B cell (primary cell): ENCODE results near the gene IGSF22. TPM values are rescaled to one million over a fixed set of nuclear protein-coding genes. Genes with fewer than 3 reads are reported as not detected.

Experiments
- ATAC-seq: fragments of 200-7000 bp; cut with Tn5 transposase; one replicate; pipeline ENCODE4 v1.10.0; 2021; ENCODE audit warnings: low read depth, mild to moderate bottlenecking, moderate number of reproducible peaks, moderate library complexity
- CTCF ChIA-PET: fragments of 350-600 bp; sonication (Branson Sonifier 250); formaldehyde crosslinking; loops from one replicate; lab custom pipeline; 2021; ENCODE audit warnings: antibody characterized with exemption, inconsistent platforms; lab: Charles Lee
- POLR2A ChIA-PET: fragments of 350-600 bp; sonication (Branson Sonifier 250); formaldehyde crosslinking; loops from one replicate; lab custom pipeline; 2021; ENCODE audit warnings: antibody characterized with exemption; lab: Charles Lee
- DNase-seq: peaks from one replicate; pipeline ENCODE4 v3.0.0; 2013
- H2AFZ ChIP-seq: 2 replicates; pipeline ENCODE4 v1.6.1; 2012; ENCODE audit warnings: mild to moderate bottlenecking, low read depth, low read length; ENCODE audit not compliant: insufficient read depth, poor library complexity, severe bottlenecking
- H3K27ac ChIP-seq, 2 donors: 1 replicate in 1 of 2; 2 replicates in 1 of 2; pipeline ENCODE4 v1.5.1; 2012 to 2013; ENCODE audit warnings: low read length in 2 of 2, mild to moderate bottlenecking in 2 of 2, moderate library complexity in 1 of 2
- H3K27me3 ChIP-seq, 4 experiments: fragments of 200-600 bp in 1 of 4; sonication (generic) in 1 of 4; replicated peaks in 1 of 4; 1 replicate in 2 of 4; 2 replicates in 2 of 4; pipeline versions ENCODE4 v1.6.1 to v1.7.0; 2013 to 2016; ENCODE audit warnings: low read length in 3 of 4, mild to moderate bottlenecking in 2 of 4, mixed read lengths in 1 of 4, moderate library complexity in 1 of 4; ENCODE audit not compliant: insufficient read depth in 4 of 4, control insufficient read depth in 3 of 4; ENCODE audit errors: control extremely low read depth in 1 of 4
- H3K36me3 ChIP-seq, 2 experiments: replicated peaks in 1 of 2; 1 replicate in 1 of 2; 2 replicates in 1 of 2; pipeline versions ENCODE4 v1.6.1 to v1.7.1; 2013; ENCODE audit warnings: low read length in 1 of 2; ENCODE audit not compliant: insufficient read depth in 2 of 2, control insufficient read depth in 1 of 2; ENCODE audit errors: control extremely low read depth in 1 of 2, extremely low read depth in 1 of 2
- H3K4me1 ChIP-seq, 2 donors: fragments of 200-600 bp in 1 of 2; sonication (generic) in 1 of 2; 1 replicate in 1 of 2; 2 replicates in 1 of 2; pipeline versions ENCODE4 v1.5.1 to v1.6.1; 2013 to 2017; ENCODE audit warnings: low read length in 2 of 2; ENCODE audit not compliant: control insufficient read depth in 2 of 2, insufficient read depth in 2 of 2
- H3K4me2 ChIP-seq: replicated peaks from 2 replicates; pipeline ENCODE3; 2012; ENCODE audit warnings: mild to moderate bottlenecking, low read depth, low read length; ENCODE audit not compliant: poor library complexity, severe bottlenecking
- H3K4me3 ChIP-seq, 5 experiments: fragments of 200-600 bp in 1 of 5; sonication (generic) in 1 of 5; 1 replicate in 3 of 5; 2 replicates in 2 of 5; pipeline versions ENCODE4 v1.5.1 to v1.7.0; 2011 to 2016; ENCODE audit warnings: low read length in 4 of 5, mild to moderate bottlenecking in 4 of 5, low read depth in 2 of 5, control low read depth in 1 of 5, moderate library complexity in 1 of 5; ENCODE audit not compliant: insufficient read depth in 1 of 5; ENCODE audit errors: control extremely low read depth in 1 of 5, extremely low read depth in 1 of 5
- H3K79me2 ChIP-seq: fragments of 200-600 bp; sonication (generic); one replicate; pipeline ENCODE4 v1.6.0; 2016; ENCODE audit warnings: low read length; ENCODE audit not compliant: control insufficient read depth, insufficient read depth
- H3K9ac ChIP-seq: fragments of 200-600 bp; sonication (generic); 2 replicates; pipeline ENCODE4 v1.6.1; 2017; ENCODE audit warnings: mild to moderate bottlenecking, low read length, moderate library complexity
- H3K9me3 ChIP-seq, 3 donors: one replicate each; pipeline versions ENCODE4 v1.6.1 to v1.7.1; 2013; ENCODE audit warnings: low read length in 2 of 3; ENCODE audit not compliant: control insufficient read depth in 2 of 3, insufficient read depth in 1 of 3; ENCODE audit errors: control extremely low read depth in 1 of 3
- H4K20me1 ChIP-seq: 2 replicates; pipeline ENCODE4 v1.6.0; 2012; ENCODE audit warnings: mild to moderate bottlenecking, low read length; ENCODE audit not compliant: insufficient read depth, control insufficient read depth, poor library complexity, severe bottlenecking
- H3K27ac Mint-ChIP-seq: one replicate; pipeline ENCODE4 v1.8.0; 2021; ENCODE audit warnings: mixed read lengths
- H3K27me3 Mint-ChIP-seq: one replicate; pipeline ENCODE4 v1.8.0; 2021; ENCODE audit warnings: mixed read lengths
- H3K4me1 Mint-ChIP-seq: one replicate; pipeline ENCODE4 v1.8.0; 2021; ENCODE audit warnings: mixed read lengths
- H3K4me3 Mint-ChIP-seq: one replicate; pipeline ENCODE4 v1.8.0; 2021; ENCODE audit warnings: mixed read lengths
- H3K9me3 Mint-ChIP-seq: one replicate; pipeline ENCODE4 v1.8.0; 2022; ENCODE audit warnings: mixed read lengths; ENCODE audit not compliant: insufficient read depth
- EZH2 ChIP-seq: IDR thresholded peaks from 2 replicates; pipeline ENCODE4 v1.6.1; 2012; ENCODE audit warnings: borderline replicate concordance, low read depth, mild to moderate bottlenecking, moderate library complexity, low read length; ENCODE audit not compliant: insufficient read depth, poor library complexity, severe bottlenecking
- WGBS: methylation state at CpG from one replicate; pipeline ENCODE4 v1.1.5; 2013; ENCODE audit warnings: missing lambda C conversion rate; ENCODE audit not compliant: insufficient coverage; 5-methylcytosine and 5-hydroxymethylcytosine counted together
- intact Hi-C: fragments of 100-400 bp; cut with micrococcal nuclease; formaldehyde crosslinking; loops from one replicate; pipeline ENCODE4 v1.10.0; 2022
- polyA plus RNA-seq: library from polyadenylated mRNA; depleted of rRNA; stranded (reverse); fragments of >200 nt; gene quantifications from 2 replicates; pipeline ENCODE4 v1.2.3, GENCODE V29; 2012
- total RNA-seq, 2 donors: library from RNA; stranded (reverse); fragments of 120-200 nt in 1 of 2; gene quantifications; 1 replicate in 1 of 2; 2 replicates in 1 of 2; pipeline versions ENCODE4 v1.2.3 to v1.2.4, GENCODE V29; 2013 to 2022
- TF ChIP-seq, protein P1 (sequence below): fragments of 200-600 bp; IDR thresholded peaks from one replicate; pipeline ENCODE4 v1.8.0; 2022; ENCODE audit warnings: antibody characterized with exemption, mild to moderate bottlenecking

IGSF22 gene
- total and polyA plus RNA-seq, 2 donors (not counting 1 experiment from before 2014, with no cell fraction given), result 0.91 to 2.6 TPM

DNA sequence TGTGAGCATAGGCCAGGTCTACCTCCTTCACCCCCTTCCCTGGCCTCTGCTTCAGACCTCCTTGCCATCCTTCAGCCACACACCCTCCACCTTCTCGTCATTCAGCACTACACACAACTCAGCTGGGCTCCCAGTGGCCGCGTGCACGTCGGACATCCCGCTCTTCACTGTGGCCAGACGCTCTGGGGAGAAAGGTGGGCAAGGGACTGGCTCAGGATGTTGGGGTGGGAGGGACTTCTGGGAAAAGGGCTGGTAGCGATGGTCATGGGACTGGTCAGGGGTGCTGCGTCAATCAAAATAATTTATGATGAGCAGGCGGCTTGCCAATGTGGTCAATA is 11.6 kb downstream of the IGSF22 start:
- H3K4me2 ChIP-seq, result no peak overlapping the region
- H3K27me3 ChIP-seq, result peaks cover 0 to 6% (median 0%) of the 10 kb centered on the region in 4 experiments
- H2AFZ ChIP-seq, result no peak overlapping the region
- TF ChIP-seq EZH2, result no peak
- TF ChIP-seq, protein P1, sequence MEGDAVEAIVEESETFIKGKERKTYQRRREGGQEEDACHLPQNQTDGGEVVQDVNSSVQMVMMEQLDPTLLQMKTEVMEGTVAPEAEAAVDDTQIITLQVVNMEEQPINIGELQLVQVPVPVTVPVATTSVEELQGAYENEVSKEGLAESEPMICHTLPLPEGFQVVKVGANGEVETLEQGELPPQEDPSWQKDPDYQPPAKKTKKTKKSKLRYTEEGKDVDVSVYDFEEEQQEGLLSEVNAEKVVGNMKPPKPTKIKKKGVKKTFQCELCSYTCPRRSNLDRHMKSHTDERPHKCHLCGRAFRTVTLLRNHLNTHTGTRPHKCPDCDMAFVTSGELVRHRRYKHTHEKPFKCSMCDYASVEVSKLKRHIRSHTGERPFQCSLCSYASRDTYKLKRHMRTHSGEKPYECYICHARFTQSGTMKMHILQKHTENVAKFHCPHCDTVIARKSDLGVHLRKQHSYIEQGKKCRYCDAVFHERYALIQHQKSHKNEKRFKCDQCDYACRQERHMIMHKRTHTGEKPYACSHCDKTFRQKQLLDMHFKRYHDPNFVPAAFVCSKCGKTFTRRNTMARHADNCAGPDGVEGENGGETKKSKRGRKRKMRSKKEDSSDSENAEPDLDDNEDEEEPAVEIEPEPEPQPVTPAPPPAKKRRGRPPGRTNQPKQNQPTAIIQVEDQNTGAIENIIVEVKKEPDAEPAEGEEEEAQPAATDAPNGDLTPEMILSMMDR, result no peak
- H3K27ac ChIP-seq, result no peak overlapping the region
- no peaks in the 10 kb centered on the region for H3K4me1 ChIP-seq
- Mint-ChIP-seq H3K27me3 (peaks cover 20% of the 10 kb centered on the region), H3K4me1 (no peaks in the 10 kb centered on the region), H3K9me3 (no peaks in the 10 kb centered on the region), H3K27ac (no peak overlapping the region), H3K4me3 (no peak overlapping the region)
- no peaks in the 10 kb centered on the region for H3K9me3 ChIP-seq
- H3K9ac ChIP-seq, result no peak overlapping the region
- CTCF ChIA-PET, result no interaction called here
- 83% methylated on average over 3 of the region's 10 CpGs for WGBS
- POLR2A ChIA-PET, result no interaction called here
- no peak overlapping the region for H3K4me3 ChIP-seq
- H3K79me2 ChIP-seq, result no peaks in the 10 kb centered on the region
- intact Hi-C loops, result no loop called here
- no peaks in the 10 kb centered on the region for H3K36me3 ChIP-seq
- ATAC-seq (no peak), DNase-seq (no peak)
- no peaks in the 10 kb centered on the region for H4K20me1 ChIP-seq

DNA sequence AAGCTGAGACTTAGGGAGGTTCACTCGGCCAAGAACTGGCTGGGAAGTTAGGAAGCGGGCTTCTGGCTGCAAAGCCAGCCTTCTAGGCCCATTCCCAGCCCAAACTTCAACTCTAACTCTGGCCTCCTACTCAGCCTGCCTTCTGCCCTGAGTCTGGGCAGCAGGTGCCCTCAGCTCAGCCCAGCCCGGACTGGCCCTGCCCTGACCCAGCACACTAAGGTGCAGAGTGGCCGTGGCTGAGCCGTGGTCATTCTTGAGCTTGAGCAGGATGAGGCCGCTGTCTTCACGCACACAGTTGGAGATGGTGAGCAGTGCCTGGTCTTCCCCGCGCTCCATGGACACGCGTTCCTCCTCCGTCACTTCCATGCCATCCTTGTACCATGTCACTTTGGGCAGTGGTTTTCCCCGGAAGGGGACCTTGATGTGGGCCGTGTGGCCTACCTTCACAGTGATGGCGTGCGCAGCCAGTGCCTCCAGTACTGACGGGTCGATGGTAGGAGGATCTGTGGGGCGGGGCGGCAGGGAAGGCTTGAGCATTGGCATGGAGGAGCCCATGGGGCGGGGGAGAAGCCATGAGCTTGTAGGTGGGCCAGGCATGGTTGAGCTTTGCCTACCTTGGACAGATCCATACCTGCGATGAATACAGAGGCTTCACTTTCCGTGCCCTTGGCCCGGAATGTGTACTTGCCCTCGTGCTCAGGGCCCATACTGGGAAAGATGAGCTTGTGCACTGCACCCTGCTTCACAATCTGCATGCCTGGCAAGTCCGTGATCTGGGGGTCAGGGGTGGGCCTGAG is 12.1 kb downstream of the IGSF22 start:
- ATAC-seq (no peak), DNase-seq (no peak)
- no peaks in the 10 kb centered on the region for H3K9me3 ChIP-seq
- H2AFZ ChIP-seq, result no peak overlapping the region
- H3K27ac ChIP-seq, result no peak overlapping the region
- H3K9me3 Mint-ChIP-seq, result no peaks in the 10 kb centered on the region
- peaks cover 0 to 6% (median 0%) of the 10 kb centered on the region in 4 experiments for H3K27me3 ChIP-seq
- TF ChIP-seq, protein P1, result no peak
- TF ChIP-seq EZH2, result no peak
- intact Hi-C loops, result no loop called here
- H3K4me2 ChIP-seq, result no peak overlapping the region
- no peak overlapping the region for H3K4me3 ChIP-seq
- ChIA-PET POLR2A (no interaction called here), CTCF (interaction anchor here (0.9 to 2.6 kb wide), 4 partner anchors 8 to 608 kb away, joined by 3 to 12 read pairs (median 9); partner anchors contain the start of gene SAAL1)
- 92% methylated on average over 25 of the region's 26 CpGs for WGBS
- no peak overlapping the region for H3K27ac Mint-ChIP-seq
- no peaks in the 10 kb centered on the region for H3K36me3 ChIP-seq
- H3K27me3 Mint-ChIP-seq, result peaks cover 20% of the 10 kb centered on the region
- H3K9ac ChIP-seq, result no peak overlapping the region
- no peaks in the 10 kb centered on the region for H3K4me1 ChIP-seq
- no peaks in the 10 kb centered on the region for H4K20me1 ChIP-seq
- H3K79me2 ChIP-seq, result no peaks in the 10 kb centered on the region
- no peak overlapping the region for H3K4me3 Mint-ChIP-seq
- no peaks in the 10 kb centered on the region for H3K4me1 Mint-ChIP-seq
